ENCODE data around the gene ERC1.

DNA sequence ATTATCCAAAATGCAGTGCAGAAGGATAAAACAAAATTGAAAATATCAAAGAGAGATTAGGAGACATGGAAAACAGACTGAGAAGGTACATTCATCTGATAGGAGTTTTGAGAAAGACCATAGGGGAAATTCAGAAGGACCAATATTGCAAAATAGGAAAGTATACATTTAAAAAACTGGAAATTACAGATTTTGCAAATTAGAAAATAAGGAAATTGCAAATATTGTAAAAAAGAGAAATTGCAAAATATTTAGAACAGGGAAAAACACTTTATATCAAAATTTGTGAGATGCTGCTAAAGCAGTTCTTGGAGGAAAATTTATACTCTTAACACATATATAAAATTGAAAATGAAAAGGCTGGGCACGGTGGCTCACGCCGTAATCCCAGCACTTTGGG, 410.9 kb downstream of the ERC1 start:
- TF ChIP-seq EZH2 (optimal IDR thresholded peaks at IDR 0.05; ENCODE audit: low read depth, low read length) (no peak), EZH2phosphoT487 (IDR thresholded peaks at IDR 0.05; ENCODE audit: low read length) (no peak)
- TF ChIP-seq, protein P1, sequence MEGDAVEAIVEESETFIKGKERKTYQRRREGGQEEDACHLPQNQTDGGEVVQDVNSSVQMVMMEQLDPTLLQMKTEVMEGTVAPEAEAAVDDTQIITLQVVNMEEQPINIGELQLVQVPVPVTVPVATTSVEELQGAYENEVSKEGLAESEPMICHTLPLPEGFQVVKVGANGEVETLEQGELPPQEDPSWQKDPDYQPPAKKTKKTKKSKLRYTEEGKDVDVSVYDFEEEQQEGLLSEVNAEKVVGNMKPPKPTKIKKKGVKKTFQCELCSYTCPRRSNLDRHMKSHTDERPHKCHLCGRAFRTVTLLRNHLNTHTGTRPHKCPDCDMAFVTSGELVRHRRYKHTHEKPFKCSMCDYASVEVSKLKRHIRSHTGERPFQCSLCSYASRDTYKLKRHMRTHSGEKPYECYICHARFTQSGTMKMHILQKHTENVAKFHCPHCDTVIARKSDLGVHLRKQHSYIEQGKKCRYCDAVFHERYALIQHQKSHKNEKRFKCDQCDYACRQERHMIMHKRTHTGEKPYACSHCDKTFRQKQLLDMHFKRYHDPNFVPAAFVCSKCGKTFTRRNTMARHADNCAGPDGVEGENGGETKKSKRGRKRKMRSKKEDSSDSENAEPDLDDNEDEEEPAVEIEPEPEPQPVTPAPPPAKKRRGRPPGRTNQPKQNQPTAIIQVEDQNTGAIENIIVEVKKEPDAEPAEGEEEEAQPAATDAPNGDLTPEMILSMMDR (IDR thresholded peaks at IDR 0.05; ENCODE audit: low read length) = no peak

Measured in MM.1S (cell line).